Chondrocyte (in vitro differentiated cells): ENCODE measurements around the gene SCAPER. TPM values are rescaled to one million over a fixed set of nuclear protein-coding genes. Genes with fewer than 3 reads are reported as not detected.
"Not testable (repeated sequence)": the region's sequence is repeated elsewhere in the genome, so short reads cannot be mapped to it uniquely, and the experiment has no call there.

Experiments
- DNase-seq: peaks from one replicate; pipeline ENCODE4 v3.0.0; 2021; ENCODE audit warnings: mixed read lengths, low spot score
- H3K27ac Mint-ChIP-seq: one replicate; pipeline ENCODE4 v1.8.0; 2021; ENCODE audit warnings: mild to moderate bottlenecking, moderate library complexity, mixed read lengths; ENCODE audit not compliant: unreplicated experiment
- H3K27me3 Mint-ChIP-seq: 2 replicates; pipeline ENCODE4 v1.8.0; 2021; ENCODE audit warnings: low read depth, mixed read lengths
- H3K36me3 Mint-ChIP-seq: 2 replicates; pipeline ENCODE4 v1.8.0; 2021; ENCODE audit warnings: low read depth, mixed read lengths
- H3K4me1 Mint-ChIP-seq: 2 replicates; pipeline ENCODE4 v1.8.0; 2021; ENCODE audit warnings: low read depth, mild to moderate bottlenecking, mixed read lengths
- H3K4me3 Mint-ChIP-seq: one replicate; pipeline ENCODE4 v1.8.0; 2021; ENCODE audit warnings: mild to moderate bottlenecking, moderate library complexity, mixed read lengths; ENCODE audit not compliant: unreplicated experiment
- H3K9me3 Mint-ChIP-seq: 2 replicates; pipeline ENCODE4 v1.8.0; 2021; ENCODE audit warnings: low read depth, mixed read lengths
- CTCF ChIP-seq: fragments of 200-600 bp; sonication (generic); IDR thresholded peaks from 2 replicates; pipeline ENCODE4 v1.5.0; 2021; ENCODE audit warnings: antibody characterized with exemption, mild to moderate bottlenecking, moderate library complexity
- total RNA-seq: library from RNA; stranded (reverse); gene quantifications from 3 replicates; pipeline ENCODE4 v1.2.1, GENCODE V29; 2021

Gene SCAPER
- total RNA-seq, 1 donor from 2014 or later: 17.3 TPM

- peak overlapping the region; percentile 76 for H3K27ac Mint-ChIP-seq
- H3K4me3 Mint-ChIP-seq: no peak overlapping the region
- TF ChIP-seq CTCF: no peak
- H3K4me1 Mint-ChIP-seq: peaks cover 24% of the 10 kb centered on the region
- DNase-seq: no peak
- H3K36me3 Mint-ChIP-seq: peaks cover 8% of the 10 kb centered on the region
- H3K9me3 Mint-ChIP-seq: peaks cover 5% of the 10 kb centered on the region
- no peaks in the 10 kb centered on the region for H3K27me3 Mint-ChIP-seq
Measured at GRCh38 chr15:76433798-76434400, 471.2 kb downstream of the SCAPER start.

GRCh38 chr15:76433036-76433435 is 472.1 kb downstream of the SCAPER start:
- not testable (repeated sequence) for H3K27ac Mint-ChIP-seq, H3K27me3 Mint-ChIP-seq, DNase-seq, H3K4me3 Mint-ChIP-seq
- Mint-ChIP-seq H3K9me3 (peaks cover 11% of the 10 kb centered on the region), H3K36me3 (peaks cover 11% of the 10 kb centered on the region), H3K4me1 (peaks cover 24% of the 10 kb centered on the region)

GRCh38 chr15:76432604-76433003 is 472.5 kb downstream of the SCAPER start:
- Mint-ChIP-seq H3K27me3 (no peaks in the 10 kb centered on the region), H3K4me3 (no peak overlapping the region), H3K27ac (no peak overlapping the region), H3K9me3 (peaks cover 11% of the 10 kb centered on the region), H3K36me3 (peaks cover 11% of the 10 kb centered on the region), H3K4me1 (peaks cover 24% of the 10 kb centered on the region)
- DNase-seq: no peak
- TF ChIP-seq CTCF: no peak

- no peak for DNase-seq
- no peak overlapping the region for H3K4me3 Mint-ChIP-seq
- H3K9me3 Mint-ChIP-seq: peaks cover 12% of the 10 kb centered on the region
- TF ChIP-seq CTCF: no peak
- H3K27ac Mint-ChIP-seq: peak overlapping the region; percentile 28
- peaks cover 27% of the 10 kb centered on the region for H3K4me1 Mint-ChIP-seq
- no peaks in the 10 kb centered on the region for H3K27me3 Mint-ChIP-seq
- peaks cover 11% of the 10 kb centered on the region for H3K36me3 Mint-ChIP-seq
Measured at GRCh38 chr15:76431971-76432370, 473.2 kb downstream of the SCAPER start.

- H3K4me3 Mint-ChIP-seq, DNase-seq, H3K27ac Mint-ChIP-seq, H3K27me3 Mint-ChIP-seq: not testable (repeated sequence)
- Mint-ChIP-seq H3K9me3 (peaks cover 18% of the 10 kb centered on the region), H3K36me3 (peaks cover 13% of the 10 kb centered on the region), H3K4me1 (peaks cover 32% of the 10 kb centered on the region)
Measured at GRCh38 chr15:76430711-76431110, 474.4 kb downstream of the SCAPER start.

- no peaks in the 10 kb centered on the region for H3K27me3 Mint-ChIP-seq
- peaks cover 23% of the 10 kb centered on the region for H3K9me3 Mint-ChIP-seq
- no peak overlapping the region for H3K27ac Mint-ChIP-seq
- TF ChIP-seq CTCF: no peak
- H3K4me3 Mint-ChIP-seq: no peak overlapping the region
- peaks cover 32% of the 10 kb centered on the region for H3K4me1 Mint-ChIP-seq
- peaks cover 18% of the 10 kb centered on the region for H3K36me3 Mint-ChIP-seq
- DNase-seq: no peak
Measured at GRCh38 chr15:76429661-76430060, 475.5 kb downstream of the SCAPER start.
